ENCODE results near the gene GALNS. TPM values are rescaled to one million over a fixed set of nuclear protein-coding genes. Genes with fewer than 3 reads are reported as not detected.
"Not testable (repeated sequence)": the region's sequence is repeated elsewhere in the genome, so short reads cannot be mapped to it uniquely, and the experiment has no call there.

The GALNS gene
- polyA plus RNA-seq, 3 donors, result 17.6 to 27.3 (median 26.8) TPM

GRCh38 chr16:88893127-88893968 lies 36.6 kb upstream of the GALNS start:
- no peak for DNase-seq (ENCODE audit: extremely low read depth in 1 of 11, low read depth in 9 of 11, low spot score in 4 of 11)

GRCh38 chr16:88892065-88892464 lies 35.3 kb upstream of the GALNS start:
- no peak for DNase-seq (ENCODE audit: extremely low read depth in 1 of 11, low read depth in 9 of 11, low spot score in 4 of 11)

- no peak for DNase-seq (ENCODE audit: extremely low read depth in 1 of 11, low read depth in 9 of 11, low spot score in 4 of 11)
These were observed 34.3 kb upstream of the GALNS start for GRCh38 chr16:88891083-88891482.

GRCh38 chr16:88889702-88890352 lies 33.1 kb upstream of the GALNS start:
- DNase-seq (ENCODE audit: extremely low read depth in 1 of 11, low read depth in 9 of 11, low spot score in 4 of 11), result not testable (repeated sequence)

GRCh38 chr16:88888461-88889387 lies 32.0 kb upstream of the GALNS start:
- DNase-seq (ENCODE audit: extremely low read depth in 1 of 11, low read depth in 9 of 11, low spot score in 4 of 11), result no peak

- no peak for DNase-seq (ENCODE audit: extremely low read depth in 1 of 11, low read depth in 9 of 11, low spot score in 4 of 11)
These were observed 31.3 kb upstream of the GALNS start for GRCh38 chr16:88888057-88888456.

GRCh38 chr16:88886845-88887521 lies 30.2 kb upstream of the GALNS start:
- DNase-seq (ENCODE audit: extremely low read depth in 1 of 11, low read depth in 9 of 11, low spot score in 4 of 11), result peak in 4 of 11 donors; percentile 35 to 67 (median 39)

- no peak for DNase-seq (ENCODE audit: extremely low read depth in 1 of 11, low read depth in 9 of 11, low spot score in 4 of 11)
These were observed 29.7 kb upstream of the GALNS start for GRCh38 chr16:88886420-88886844.

GRCh38 chr16:88885693-88886280 lies 29.0 kb upstream of the GALNS start:
- DNase-seq (ENCODE audit: extremely low read depth in 1 of 11, low read depth in 9 of 11, low spot score in 4 of 11), result no peak

- DNase-seq (ENCODE audit: extremely low read depth in 1 of 11, low read depth in 9 of 11, low spot score in 4 of 11), result no peak
These were observed 28.0 kb upstream of the GALNS start for GRCh38 chr16:88884569-88885271.

- no peak for DNase-seq (ENCODE audit: extremely low read depth in 1 of 11, low read depth in 9 of 11, low spot score in 4 of 11)
These were observed 27.2 kb upstream of the GALNS start for GRCh38 chr16:88883946-88884345.

- DNase-seq (ENCODE audit: extremely low read depth in 1 of 11, low read depth in 9 of 11, low spot score in 4 of 11), result no peak
These were observed 26.6 kb upstream of the GALNS start for GRCh38 chr16:88883117-88883895.

GRCh38 chr16:88882358-88883030 lies 25.7 kb upstream of the GALNS start:
- DNase-seq (ENCODE audit: extremely low read depth in 1 of 11, low read depth in 9 of 11, low spot score in 4 of 11), result no peak

- no peak for DNase-seq (ENCODE audit: extremely low read depth in 1 of 11, low read depth in 9 of 11, low spot score in 4 of 11)
These were observed 25.1 kb upstream of the GALNS start for GRCh38 chr16:88881675-88882357.

GRCh38 chr16:88881007-88881615 lies 24.4 kb upstream of the GALNS start:
- no peak for DNase-seq (ENCODE audit: extremely low read depth in 1 of 11, low read depth in 9 of 11, low spot score in 4 of 11)

Data from renal cortex interstitium (tissue), 11 donors.